ENCODE results near the gene ATOH8. TPM values are rescaled to one million over a fixed set of nuclear protein-coding genes. Genes with fewer than 3 reads are reported as not detected.

The ATOH8 gene
- total RNA-seq, 1 experiment from 2014 or later: 0.20 TPM

DNA sequence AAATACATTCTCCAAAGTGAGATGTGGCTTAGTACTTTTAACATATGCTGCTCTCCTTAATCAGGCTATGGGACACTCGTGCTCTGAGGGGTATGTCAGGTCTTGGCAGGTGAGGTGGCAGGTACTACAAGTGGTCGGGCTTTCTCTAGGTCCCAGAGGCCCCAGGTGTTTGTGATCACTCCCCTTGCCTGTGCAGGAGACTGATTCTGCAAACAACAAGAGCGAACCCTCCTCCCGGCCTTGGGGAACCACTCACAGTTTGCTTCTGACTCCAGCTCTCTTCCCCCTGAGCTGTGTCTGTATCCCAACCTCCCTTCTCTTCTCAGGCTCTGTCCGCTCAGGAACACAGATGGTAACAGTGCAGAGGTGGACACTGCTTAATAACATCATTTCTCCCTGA, 48.1 kb downstream of the ATOH8 start:
- no peaks in the 10 kb centered on the region for H3K4me1 ChIP-seq (ENCODE audit: insufficient read depth, low read length)
- no peaks in the 10 kb centered on the region for H3K79me1 ChIP-seq (ENCODE audit: insufficient read depth, low read depth, low read length, poor library complexity, severe bottlenecking)
- H2BK20ac ChIP-seq (ENCODE audit: low read depth, low read length, poor library complexity, severe bottlenecking): no peak overlapping the region
- no peaks in the 10 kb centered on the region for H3K9me3 ChIP-seq (ENCODE audit: control insufficient read depth, low read depth, low read length)
- H3K4me2 ChIP-seq (ENCODE audit: insufficient read depth, insufficient read length, low read length): no peak overlapping the region
- no peak overlapping the region for H3K27ac ChIP-seq (ENCODE audit: insufficient read length, low read depth, low read length)
- 0 out of 4 replicates have a peak, but pooled peaks cover 2 to 3% of the 10 kb centered on the region in 2 experiments for H3K4me1 Mint-ChIP-seq
- no peak overlapping the region for H3K27ac Mint-ChIP-seq
- no peak overlapping the region for H3K14ac ChIP-seq (ENCODE audit: insufficient read depth, low read length)
- H2AFZ ChIP-seq (ENCODE audit: low read length): no peak overlapping the region
- no peak overlapping the region for H2BK5ac ChIP-seq (ENCODE audit: insufficient read length, low read length)
- H3K79me2 ChIP-seq (ENCODE audit: insufficient read depth, low read length): no peaks in the 10 kb centered on the region
- H2BK12ac ChIP-seq (ENCODE audit: insufficient read length, low read depth, low read length): no peak overlapping the region
- H2BK15ac ChIP-seq (ENCODE audit: low read depth, low read length): no peak overlapping the region
- no peak overlapping the region for H3K18ac ChIP-seq (ENCODE audit: insufficient read length, low read depth, low read length)
- TF ChIP-seq, protein P1, sequence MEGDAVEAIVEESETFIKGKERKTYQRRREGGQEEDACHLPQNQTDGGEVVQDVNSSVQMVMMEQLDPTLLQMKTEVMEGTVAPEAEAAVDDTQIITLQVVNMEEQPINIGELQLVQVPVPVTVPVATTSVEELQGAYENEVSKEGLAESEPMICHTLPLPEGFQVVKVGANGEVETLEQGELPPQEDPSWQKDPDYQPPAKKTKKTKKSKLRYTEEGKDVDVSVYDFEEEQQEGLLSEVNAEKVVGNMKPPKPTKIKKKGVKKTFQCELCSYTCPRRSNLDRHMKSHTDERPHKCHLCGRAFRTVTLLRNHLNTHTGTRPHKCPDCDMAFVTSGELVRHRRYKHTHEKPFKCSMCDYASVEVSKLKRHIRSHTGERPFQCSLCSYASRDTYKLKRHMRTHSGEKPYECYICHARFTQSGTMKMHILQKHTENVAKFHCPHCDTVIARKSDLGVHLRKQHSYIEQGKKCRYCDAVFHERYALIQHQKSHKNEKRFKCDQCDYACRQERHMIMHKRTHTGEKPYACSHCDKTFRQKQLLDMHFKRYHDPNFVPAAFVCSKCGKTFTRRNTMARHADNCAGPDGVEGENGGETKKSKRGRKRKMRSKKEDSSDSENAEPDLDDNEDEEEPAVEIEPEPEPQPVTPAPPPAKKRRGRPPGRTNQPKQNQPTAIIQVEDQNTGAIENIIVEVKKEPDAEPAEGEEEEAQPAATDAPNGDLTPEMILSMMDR (conservative IDR thresholded peaks at IDR 0.05): no peak
- H2BK120ac ChIP-seq (ENCODE audit: low read depth, low read length, poor library complexity, severe bottlenecking): no peak overlapping the region
- H4K20me1 ChIP-seq (ENCODE audit: control insufficient read depth, insufficient read depth, insufficient read length): no peaks in the 10 kb centered on the region
- H3K9ac ChIP-seq (ENCODE audit: extremely low read depth, insufficient read length, low read length): no peak overlapping the region
- no peak overlapping the region for H3K4ac ChIP-seq (ENCODE audit: low read depth, low read length)
- no peak overlapping the region for H4K91ac ChIP-seq (ENCODE audit: insufficient read length, low read depth, low read length)
- no peak overlapping the region for H3K4me3 Mint-ChIP-seq
- DNase-seq: no peak
- no peak overlapping the region for H3K23ac ChIP-seq (ENCODE audit: insufficient read length, low read depth, low read length)
- no CpG with 5 or more reads among the region's 5 CpGs for WGBS (ENCODE audit: extremely low coverage, insufficient read length, low lambda C conversion rate)
- H3K56ac ChIP-seq (ENCODE audit: insufficient read length, low read depth, low read length): no peak overlapping the region
- peaks cover 32% of the 10 kb centered on the region for H3K27me3 Mint-ChIP-seq (ENCODE audit: low read depth)
- H3K36me3 Mint-ChIP-seq (ENCODE audit: insufficient read depth in 1 of 3, low read depth in 3 of 3): no peaks in the 10 kb centered on the region; a peak in 1 of 7 replicates
- H3T11ph ChIP-seq (ENCODE audit: low read length): no peak overlapping the region
- H4K5ac ChIP-seq (ENCODE audit: insufficient read length, low read depth, low read length): no peak overlapping the region
- H4K8ac ChIP-seq (replicated peaks; ENCODE audit: insufficient read length, low read depth, low read length): no peak overlapping the region
- no peaks in the 10 kb centered on the region for H3K23me2 ChIP-seq (ENCODE audit: insufficient read length, low read depth, low read length, poor library complexity, severe bottlenecking)
- H2AK5ac ChIP-seq (ENCODE audit: insufficient read length, low read length): no peak overlapping the region
- H3K27me3 ChIP-seq (ENCODE audit: insufficient read depth, low read length): no peaks in the 10 kb centered on the region; the same call in 1 of the 2 replicates
- H3K9me3 Mint-ChIP-seq: peaks cover 0 to 4% of the 10 kb centered on the region in 2 experiments; a peak in 1 of 5 replicates
